Neural crest cell (in vitro differentiated cells): ENCODE results near the gene PIK3C2B. TPM values are rescaled to one million over a fixed set of nuclear protein-coding genes. Genes with fewer than 3 reads are reported as not detected.

Source experiments
- DNase-seq: peaks from one replicate; pipeline ENCODE4 v3.0.0; 2021; ENCODE audit warnings: low read depth, mixed read lengths, low spot score
- H3K27ac Mint-ChIP-seq: one replicate; pipeline ENCODE4 v1.8.0; 2021; ENCODE audit warnings: mild to moderate bottlenecking, mixed read lengths; ENCODE audit not compliant: unreplicated experiment
- H3K27me3 Mint-ChIP-seq: 2 replicates; pipeline ENCODE4 v1.8.0; 2021; ENCODE audit warnings: low read depth, mild to moderate bottlenecking, mixed read lengths
- H3K36me3 Mint-ChIP-seq: 2 replicates; pipeline ENCODE4 v1.8.0; 2021; ENCODE audit warnings: low read depth, mild to moderate bottlenecking, mixed read lengths
- H3K4me1 Mint-ChIP-seq: 2 replicates; pipeline ENCODE4 v1.8.0; 2021; ENCODE audit warnings: mixed read lengths
- H3K4me3 Mint-ChIP-seq: one replicate; pipeline ENCODE4 v1.8.0; 2021; ENCODE audit warnings: mild to moderate bottlenecking, mixed read lengths
- H3K9me3 Mint-ChIP-seq: 2 replicates; pipeline ENCODE4 v1.8.0; 2021; ENCODE audit warnings: mixed read lengths
- CTCF ChIP-seq: fragments of 200-600 bp; sonication (generic); conservative IDR thresholded peaks from 2 replicates; pipeline ENCODE4 v1.5.0; 2021; ENCODE audit warnings: antibody characterized with exemption, mild to moderate bottlenecking
- total RNA-seq: library from RNA; stranded (reverse); gene quantifications from 2 replicates; pipeline ENCODE4 v1.2.1, GENCODE V29; 2021

PIK3C2B gene
- total RNA-seq, 1 donor from 2014 or later, result 71.7 TPM

GRCh38 chr1:204448991-204449677 lies 45.5 kb downstream of the PIK3C2B start:
- DNase-seq, result no peak
- H3K36me3 Mint-ChIP-seq, result peaks cover 12% of the 10 kb centered on the region

GRCh38 chr1:204448344-204448964 lies 46.2 kb downstream of the PIK3C2B start:
- H3K4me1 Mint-ChIP-seq, result peaks cover 24% of the 10 kb centered on the region
- no peaks in the 10 kb centered on the region for H3K9me3 Mint-ChIP-seq
- peaks cover 12% of the 10 kb centered on the region for H3K36me3 Mint-ChIP-seq

More at GRCh38 chr1:204448991-204449677, 45.5 kb downstream of the PIK3C2B start:
- Mint-ChIP-seq H3K4me3 (no peak overlapping the region), H3K27me3 (no peaks in the 10 kb centered on the region), H3K4me1 (peaks cover 27% of the 10 kb centered on the region), H3K9me3 (no peaks in the 10 kb centered on the region), H3K27ac (peak overlapping the region; percentile 57)
- no peak for TF ChIP-seq CTCF

GRCh38 chr1:204447736-204448135 lies 46.9 kb downstream of the PIK3C2B start:
- H3K36me3 Mint-ChIP-seq, result peaks cover 10% of the 10 kb centered on the region
- H3K27ac Mint-ChIP-seq, result peak overlapping the region; percentile 57
- no peak overlapping the region for H3K4me3 Mint-ChIP-seq
- H3K4me1 Mint-ChIP-seq, result peaks cover 17% of the 10 kb centered on the region
- no peak for DNase-seq
- no peaks in the 10 kb centered on the region for H3K9me3 Mint-ChIP-seq
- no peak for TF ChIP-seq CTCF
- H3K27me3 Mint-ChIP-seq, result no peaks in the 10 kb centered on the region

More at GRCh38 chr1:204448344-204448964, 46.2 kb downstream of the PIK3C2B start:
- TF ChIP-seq CTCF, result no peak
- Mint-ChIP-seq H3K4me3 (no peak overlapping the region), H3K27ac (peak overlapping the region; percentile 50), H3K27me3 (no peaks in the 10 kb centered on the region)
- DNase-seq, result no peak

GRCh38 chr1:204447190-204447589 lies 47.4 kb downstream of the PIK3C2B start:
- H3K4me3 Mint-ChIP-seq, result no peak overlapping the region
- peaks cover 16% of the 10 kb centered on the region for H3K4me1 Mint-ChIP-seq

More at GRCh38 chr1:204447190-204447589, 47.4 kb downstream of the PIK3C2B start:
- Mint-ChIP-seq H3K36me3 (peaks cover 11% of the 10 kb centered on the region), H3K9me3 (no peaks in the 10 kb centered on the region), H3K27me3 (no peaks in the 10 kb centered on the region), H3K27ac (peak overlapping the region; percentile 43)
- no peak for DNase-seq
- TF ChIP-seq CTCF, result no peak
